Neuronal stem cell (in vitro differentiated cells): ENCODE results near the gene AANAT.

Experiments used
- DNase-seq: peaks from one replicate; pipeline ENCODE4 v3.0.0-alpha.2; 2013; ENCODE audit warnings: low spot score
- H2AFZ ChIP-seq: one replicate; pipeline ENCODE4 v1.6.1; 2013; ENCODE audit warnings: mild to moderate bottlenecking, low read length, inconsistent platforms
- H2AK5ac ChIP-seq: 2 replicates; pipeline ENCODE4 v1.6.1; 2013; ENCODE audit warnings: low read depth, mild to moderate bottlenecking, inconsistent platforms, low read length, moderate library complexity, mixed read lengths
- H2BK120ac ChIP-seq: 2 replicates; pipeline ENCODE4 v1.6.1; 2013; ENCODE audit warnings: low read depth, mild to moderate bottlenecking, inconsistent platforms, low read length, moderate library complexity, mixed read lengths
- H2BK12ac ChIP-seq: one replicate; pipeline ENCODE4 v1.6.1; 2013; ENCODE audit warnings: low read length, inconsistent platforms
- H2BK15ac ChIP-seq: 2 replicates; pipeline ENCODE4 v1.6.1; 2013; ENCODE audit warnings: mild to moderate bottlenecking, low read length, inconsistent platforms, mixed read lengths
- H2BK5ac ChIP-seq: one replicate; pipeline ENCODE4 v1.6.1; 2013; ENCODE audit warnings: inconsistent platforms, mild to moderate bottlenecking, low read length, moderate library complexity
- H3K14ac ChIP-seq: one replicate; pipeline ENCODE4 v1.6.1; 2013; ENCODE audit warnings: low read length, inconsistent platforms
- H3K18ac ChIP-seq: 2 replicates; pipeline ENCODE4 v1.6.1; 2013; ENCODE audit warnings: low read length, inconsistent platforms
- H3K23ac ChIP-seq: 2 replicates; pipeline ENCODE4 v1.6.1; 2013; ENCODE audit warnings: low read depth, mild to moderate bottlenecking, mixed read lengths, low read length, inconsistent platforms; ENCODE audit not compliant: poor library complexity
- H3K27ac ChIP-seq: replicated peaks from 3 replicates; pipeline ENCODE4 v1.5.1; 2013; ENCODE audit warnings: low read length, inconsistent platforms
- H3K27me3 ChIP-seq, 3 experiments: 2 replicates each; pipeline ENCODE4 v1.6.1; 2013; ENCODE audit warnings: low read length in 3 of 3, mild to moderate bottlenecking in 2 of 3, inconsistent platforms in 1 of 3, low read depth in 1 of 3, mixed read lengths in 1 of 3, moderate library complexity in 1 of 3; ENCODE audit not compliant: control insufficient read depth in 3 of 3, insufficient read depth in 3 of 3
- H3K36me3 ChIP-seq, 2 donors: replicated peaks in 1 of 2; 2 replicates each; pipeline ENCODE4 v1.6.1; 2013; ENCODE audit warnings: low read length in 2 of 2; ENCODE audit not compliant: control insufficient read depth in 2 of 2, insufficient read depth in 2 of 2
- H3K4ac ChIP-seq: 2 replicates; pipeline ENCODE4 v1.6.1; 2013; ENCODE audit warnings: inconsistent platforms, mild to moderate bottlenecking, low read length, moderate library complexity
- H3K4me1 ChIP-seq, 2 donors: 1 replicate in 1 of 2; 2 replicates in 1 of 2; pipeline ENCODE4 v1.6.1; 2013; ENCODE audit warnings: low read length in 2 of 2, low read depth in 1 of 2; ENCODE audit not compliant: control insufficient read depth in 2 of 2, insufficient read depth in 1 of 2
- H3K4me2 ChIP-seq: one replicate; pipeline ENCODE4 v1.6.1; 2013; ENCODE audit warnings: mild to moderate bottlenecking, low read length, inconsistent platforms; ENCODE audit not compliant: insufficient read depth, poor library complexity, severe bottlenecking
- H3K4me3 ChIP-seq, 2 donors: 2 replicates each; pipeline ENCODE4 v1.5.1; 2013; ENCODE audit warnings: low read length in 2 of 2, mild to moderate bottlenecking in 2 of 2, inconsistent platforms in 1 of 2, moderate library complexity in 1 of 2
- H3K79me1 ChIP-seq: one replicate; pipeline ENCODE4 v1.6.1; 2013; ENCODE audit warnings: low read depth, mild to moderate bottlenecking, inconsistent platforms, low read length, moderate library complexity
- H3K9ac ChIP-seq: one replicate; pipeline ENCODE4 v1.6.1; 2013; ENCODE audit warnings: mild to moderate bottlenecking, low read depth, low read length, inconsistent platforms; ENCODE audit not compliant: poor library complexity
- H3K9me3 ChIP-seq, 2 donors: replicated peaks in 1 of 2; 2 replicates each; pipeline versions ENCODE3 to v1.6.1; 2013; ENCODE audit warnings: low read length in 2 of 2, mild to moderate bottlenecking in 2 of 2, inconsistent platforms in 1 of 2, low read depth in 1 of 2, mixed read lengths in 1 of 2, moderate library complexity in 1 of 2; ENCODE audit not compliant: control insufficient read depth in 2 of 2, insufficient read depth in 1 of 2
- H4K8ac ChIP-seq: one replicate; pipeline ENCODE4 v1.6.1; 2013; ENCODE audit warnings: low read depth, mild to moderate bottlenecking, inconsistent platforms, low read length, moderate library complexity
- H4K91ac ChIP-seq: one replicate; pipeline ENCODE4 v1.6.1; 2013; ENCODE audit warnings: low read length, low read depth, mild to moderate bottlenecking, inconsistent platforms; ENCODE audit not compliant: poor library complexity
- WGBS, 2 donors: extraction: QIAGEN DNeasy Blood & Tissue Kit; methylation state at CpG; one replicate each; pipeline ENCODE4 v1.1.7; 2013; ENCODE audit warnings: missing lambda C conversion rate in 2 of 2, mixed read lengths in 1 of 2; ENCODE audit not compliant: insufficient read length in 2 of 2, insufficient replicate concordance in 1 of 2; ENCODE audit errors: extremely low coverage in 2 of 2; 5-methylcytosine and 5-hydroxymethylcytosine counted together

AANAT gene

GRCh38 chr17:76500074-76500746 lies 32.8 kb downstream of the AANAT start:
- peak overlapping the region; percentile 85 for H2BK5ac ChIP-seq
- no peak overlapping the region for H4K8ac ChIP-seq
- no peaks in the 10 kb centered on the region for H3K36me3 ChIP-seq
- no peak overlapping the region for H3K4me3 ChIP-seq
- no peak overlapping the region for H2BK15ac ChIP-seq
- H3K9ac ChIP-seq, result peak overlapping the region; percentile 79
- H2BK12ac ChIP-seq, result no peak overlapping the region
- H2AFZ ChIP-seq, result no peak overlapping the region
- no peak overlapping the region for H3K4ac ChIP-seq
- H3K4me2 ChIP-seq, result peak overlapping the region; percentile 97
- no peak overlapping the region for H3K18ac ChIP-seq
- peaks cover 5 to 83% (median 14%) of the 10 kb centered on the region in 3 experiments for H3K27me3 ChIP-seq
- H3K23ac ChIP-seq, result peak overlapping the region; percentile 52
- H2AK5ac ChIP-seq, result no peak overlapping the region
- no peak overlapping the region for H4K91ac ChIP-seq
- H3K4me1 ChIP-seq, result peaks cover 9 to 28% of the 10 kb centered on the region in 2 donors
- WGBS, 2 donors, result no CpG with 5 or more reads among the region's 17 CpGs
- no peak overlapping the region for H2BK120ac ChIP-seq
- no peak for DNase-seq
- H3K9me3 ChIP-seq, result no peaks in the 10 kb centered on the region
- no peak overlapping the region for H3K14ac ChIP-seq
- H3K79me1 ChIP-seq, result no peaks in the 10 kb centered on the region
- no peak overlapping the region for H3K27ac ChIP-seq

GRCh38 chr17:76500747-76501017 lies 33.3 kb downstream of the AANAT start:
- Histone ChIP-seq H3K4me1 (peaks cover 9 to 28% of the 10 kb centered on the region in 2 donors), H3K79me1 (no peaks in the 10 kb centered on the region), H2BK120ac (no peak overlapping the region), H2AFZ (peak overlapping the region; percentile 90), H3K27me3 (peaks cover 5 to 81% (median 14%) of the 10 kb centered on the region in 3 experiments), H2BK12ac (no peak overlapping the region), H4K8ac (no peak overlapping the region), H2BK5ac (peak overlapping the region; percentile 85), H4K91ac (no peak overlapping the region), H3K4me2 (peak overlapping the region; percentile 97), H3K18ac (peak overlapping the region; percentile 38), H3K36me3 (no peaks in the 10 kb centered on the region), H2BK15ac (peak overlapping the region; percentile 60), H3K9ac (peak overlapping the region; percentile 79), H3K27ac (no peak overlapping the region), H3K9me3 (no peaks in the 10 kb centered on the region), H3K23ac (peak overlapping the region; percentile 52), H3K14ac (no peak overlapping the region), H3K4ac (no peak overlapping the region), H3K4me3 (peak overlapping the region in 1 of 2 donors; percentile 81), H2AK5ac (no peak overlapping the region)
- DNase-seq, result no peak
- no CpG with 5 or more reads among the region's 10 CpGs for WGBS, 2 donors

- Histone ChIP-seq H2BK5ac (peak within 1 kb of the TSS; percentile 85), H3K27ac (no peak within 1 kb of the TSS), H3K4ac (no peak within 1 kb of the TSS), H3K27me3 (peaks cover 5 to 75% (median 14%) of the 10 kb centered on the region in 3 experiments), H3K4me2 (peak within 1 kb of the TSS; percentile 97), H3K36me3 (no peaks in the 10 kb centered on the region), H4K91ac (peak within 1 kb of the TSS; percentile 64), H3K14ac (no peak within 1 kb of the TSS), H2BK15ac (peak within 1 kb of the TSS; percentile 60), H3K9ac (peak within 1 kb of the TSS; percentile 79), H3K4me1 (peaks cover 11 to 28% of the 10 kb centered on the region in 2 donors), H3K18ac (peak within 1 kb of the TSS; percentile 90), H4K8ac (peak within 1 kb of the TSS; percentile 56), H3K79me1 (no peaks in the 10 kb centered on the region), H2BK120ac (no peak within 1 kb of the TSS), H2BK12ac (peak within 1 kb of the TSS; percentile 75), H2AFZ (peak within 1 kb of the TSS; percentile 90), H3K23ac (peak within 1 kb of the TSS; percentile 52), H2AK5ac (peak within 1 kb of the TSS; percentile 97), H3K9me3 (no peaks in the 10 kb centered on the region), H3K4me3 (peak within 1 kb of the TSS; percentile 42 to 81)
- DNase-seq, result peak; percentile 78
- WGBS, 2 donors, result no CpG with 5 or more reads among the region's 72 CpGs
These were observed 33.8 kb downstream of the AANAT start, which contains the start of gene RHBDF2 for GRCh38 chr17:76501018-76501826. RHBDF2 (minus strand) TSS chr17:76501423; CDS start chr17:76481524, 19,899 bp downstream.

- no peak overlapping the region for H3K4ac ChIP-seq
- H3K27me3 ChIP-seq, result peaks cover 5 to 74% (median 18%) of the 10 kb centered on the region in 3 experiments
- no peak overlapping the region for H3K14ac ChIP-seq
- no peak for DNase-seq
- peak overlapping the region; percentile 97 for H2AK5ac ChIP-seq
- H3K27ac ChIP-seq, result no peak overlapping the region
- no CpG with 5 or more reads among the region's 11 CpGs for WGBS, 2 donors
- peak overlapping the region; percentile 75 for H2BK12ac ChIP-seq
- H4K91ac ChIP-seq, result peak overlapping the region; percentile 64
- H3K18ac ChIP-seq, result peak overlapping the region; percentile 90
- H3K79me1 ChIP-seq, result no peaks in the 10 kb centered on the region
- peak overlapping the region; percentile 90 for H2AFZ ChIP-seq
- peaks cover 13 to 30% of the 10 kb centered on the region in 2 donors for H3K4me1 ChIP-seq
- H4K8ac ChIP-seq, result no peak overlapping the region
- peak overlapping the region; percentile 38 to 42 for H3K4me3 ChIP-seq
- no peak overlapping the region for H3K9ac ChIP-seq
- no peak overlapping the region for H3K23ac ChIP-seq
- peak overlapping the region; percentile 61 for H2BK5ac ChIP-seq
- H2BK15ac ChIP-seq, result peak overlapping the region; percentile 27
- H3K9me3 ChIP-seq, result no peaks in the 10 kb centered on the region
- H2BK120ac ChIP-seq, result no peak overlapping the region
- H3K4me2 ChIP-seq, result no peak overlapping the region
- H3K36me3 ChIP-seq, result no peaks in the 10 kb centered on the region
These were observed 34.5 kb downstream of the AANAT start for GRCh38 chr17:76501827-76502307.
